ENCODE data around the gene COG5.

Gene COG5

DNA sequence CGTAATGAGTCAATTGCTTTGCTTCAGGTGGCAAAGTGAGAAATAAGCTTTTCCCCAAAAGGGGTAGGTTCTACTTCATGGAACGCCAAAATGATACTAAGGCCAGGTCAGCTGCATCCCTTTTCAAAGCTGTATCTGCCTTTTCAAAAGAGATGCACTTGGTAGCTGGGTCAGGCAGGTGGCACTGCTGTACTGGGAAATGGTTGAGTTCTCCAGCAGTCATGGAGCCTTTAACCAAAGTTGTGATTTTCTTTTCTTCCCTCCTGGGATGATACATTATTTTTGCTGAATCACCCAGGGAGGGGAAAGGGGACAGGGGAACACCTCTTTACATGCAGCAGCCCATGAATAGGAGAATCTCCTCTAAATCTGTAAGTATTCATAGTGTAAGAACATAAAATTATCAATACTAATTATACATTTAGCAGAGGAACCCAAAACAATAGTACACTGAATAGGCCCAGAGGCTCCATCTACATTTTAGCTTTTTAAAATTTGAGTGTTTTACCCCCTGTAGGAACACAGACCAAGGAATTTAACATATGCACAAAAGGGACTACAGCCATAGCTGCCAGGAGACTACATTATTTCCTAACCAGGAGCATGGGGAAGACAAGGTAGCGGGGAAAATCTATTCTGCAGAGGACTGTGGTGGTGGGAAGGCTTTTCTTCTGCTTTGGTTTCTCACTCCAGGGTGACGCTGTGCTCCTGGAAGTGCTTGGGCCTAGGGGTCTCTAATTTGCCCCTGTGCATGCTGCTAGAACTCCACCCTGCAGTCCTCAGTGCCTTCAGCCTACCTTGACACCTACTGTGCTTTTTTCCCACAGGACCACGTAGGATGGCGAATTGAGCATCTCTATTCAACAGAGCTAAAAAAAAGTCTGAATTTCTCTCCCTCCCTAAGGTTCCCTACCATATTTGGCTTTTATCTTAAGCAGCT lies 100.3 kb downstream of the COG5 start:
- peak; percentile 30 to 46 for DNase-seq

DNA sequence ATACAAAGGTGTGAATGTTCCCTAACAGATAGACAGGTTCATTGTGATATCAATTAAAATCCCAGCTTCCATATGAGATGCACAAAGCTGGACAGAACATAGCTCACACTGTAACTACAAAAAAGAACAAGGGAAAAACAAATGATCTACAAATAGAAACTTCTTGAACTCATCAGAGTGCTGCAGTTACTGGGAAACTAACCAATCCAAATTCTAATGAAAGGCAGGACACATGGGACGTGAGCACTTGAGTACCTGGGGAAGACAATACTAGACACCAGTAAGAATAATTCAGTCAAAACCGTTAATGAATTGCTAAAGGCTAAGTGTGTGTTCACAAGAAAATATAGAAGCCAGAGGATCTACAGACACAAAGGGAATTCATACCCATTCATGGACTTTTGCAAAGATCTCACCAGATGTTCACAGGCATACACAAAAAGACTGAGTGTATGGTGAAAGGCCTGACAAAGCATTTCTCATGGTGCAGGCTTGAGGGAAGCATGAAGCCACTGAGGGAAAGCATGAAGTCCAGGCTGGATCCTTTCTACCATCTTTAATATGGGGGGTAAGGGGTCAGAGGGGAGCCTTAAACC lies 101.7 kb downstream of the COG5 start:
- DNase-seq: no peak

DNA sequence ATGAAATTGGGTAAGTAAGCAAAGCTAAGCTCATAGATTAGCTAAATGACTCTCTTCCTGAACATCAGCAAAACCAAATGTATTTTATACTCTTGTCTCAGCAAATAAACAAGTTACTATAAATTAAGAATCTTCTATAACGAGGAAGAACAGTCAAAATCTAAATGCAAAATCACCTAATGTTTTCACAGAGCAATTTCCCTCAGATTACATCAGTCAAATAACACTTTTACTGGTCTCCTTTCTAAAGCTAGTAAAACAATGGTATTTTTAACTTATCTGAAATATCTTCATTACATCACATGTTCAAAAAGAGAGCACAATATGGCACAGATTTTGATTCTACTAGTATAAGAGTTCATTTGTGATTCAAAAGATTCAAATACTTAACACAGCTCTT lies 110.3 kb downstream of the COG5 start:
- DNase-seq: no peak

DNA sequence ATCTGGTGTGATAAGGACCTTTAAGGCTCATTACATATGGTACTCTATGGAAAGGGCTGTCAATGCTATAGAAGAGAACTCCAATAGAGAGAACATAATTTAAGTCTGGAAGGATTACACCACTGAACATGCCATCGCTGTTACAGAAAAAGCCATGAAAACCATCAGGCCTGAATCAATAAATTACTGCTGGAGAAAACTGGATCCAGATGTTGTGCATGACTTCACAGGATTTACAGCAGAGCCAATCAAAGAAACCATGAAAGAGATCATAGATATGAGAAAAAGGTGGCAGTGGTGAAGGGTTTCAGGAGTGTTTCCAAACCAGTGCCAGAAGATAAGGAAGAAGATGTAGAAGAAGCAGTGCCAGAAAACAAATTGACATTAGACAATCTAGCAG lies 112.8 kb downstream of the COG5 start:
- no peak for DNase-seq

DNA sequence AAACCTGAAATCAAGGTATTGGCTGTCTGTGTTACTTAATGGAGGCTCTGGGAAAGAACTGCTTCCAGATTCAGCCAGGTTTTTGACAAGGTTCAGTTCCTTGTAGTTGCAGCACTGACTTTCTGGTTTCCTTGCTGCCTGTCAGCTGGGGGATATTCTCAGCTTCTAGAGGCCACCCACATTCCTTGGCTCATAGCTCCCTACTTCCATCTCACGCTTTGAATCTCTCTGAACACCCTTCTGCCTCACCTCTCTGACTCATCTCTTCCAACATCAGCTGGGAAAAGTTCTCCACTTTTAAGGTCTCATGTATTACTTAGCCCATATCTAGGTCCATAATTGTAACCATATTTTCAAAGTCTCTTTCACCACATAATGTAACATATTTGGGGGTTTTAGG lies 116.7 kb downstream of the COG5 start:
- no peak for DNase-seq

DNA sequence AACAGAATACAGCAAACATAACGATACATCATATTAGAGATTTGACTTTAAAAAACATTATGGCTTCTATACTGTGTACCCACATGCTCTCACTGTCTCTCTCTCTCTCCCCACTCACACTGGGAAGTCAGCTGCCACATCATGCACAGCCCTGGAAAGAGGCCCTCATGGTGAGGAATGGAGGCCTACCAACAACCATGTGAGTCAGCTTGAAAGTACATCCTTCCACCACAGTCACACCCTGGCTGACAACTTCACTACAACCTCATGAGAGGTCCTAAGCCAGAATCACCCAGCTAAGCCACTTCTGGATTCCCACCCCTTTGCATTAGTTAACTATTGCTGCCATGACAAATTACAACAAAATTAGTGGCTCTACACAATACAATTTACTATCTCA lies 117.2 kb downstream of the COG5 start:
- no peak for DNase-seq

DNA sequence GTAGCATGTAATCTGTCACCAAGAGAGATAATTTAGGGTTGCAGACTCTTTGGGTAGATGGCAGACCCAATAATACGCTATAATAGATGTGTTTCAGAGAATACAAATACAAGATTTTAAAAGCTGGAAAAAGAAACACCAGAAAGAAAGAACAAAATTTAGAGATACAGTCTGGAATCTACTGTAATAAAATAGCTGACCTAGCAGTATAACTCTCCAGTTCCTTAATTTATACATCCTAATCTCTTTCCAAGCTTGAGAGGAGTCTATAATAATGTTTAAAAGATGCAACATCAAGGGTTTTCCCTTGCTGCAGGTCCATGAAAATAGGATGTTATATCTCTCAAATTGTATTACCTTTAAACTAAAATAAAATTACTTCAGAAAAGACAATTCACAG lies 121.0 kb downstream of the COG5 start:
- DNase-seq: no peak

DNA sequence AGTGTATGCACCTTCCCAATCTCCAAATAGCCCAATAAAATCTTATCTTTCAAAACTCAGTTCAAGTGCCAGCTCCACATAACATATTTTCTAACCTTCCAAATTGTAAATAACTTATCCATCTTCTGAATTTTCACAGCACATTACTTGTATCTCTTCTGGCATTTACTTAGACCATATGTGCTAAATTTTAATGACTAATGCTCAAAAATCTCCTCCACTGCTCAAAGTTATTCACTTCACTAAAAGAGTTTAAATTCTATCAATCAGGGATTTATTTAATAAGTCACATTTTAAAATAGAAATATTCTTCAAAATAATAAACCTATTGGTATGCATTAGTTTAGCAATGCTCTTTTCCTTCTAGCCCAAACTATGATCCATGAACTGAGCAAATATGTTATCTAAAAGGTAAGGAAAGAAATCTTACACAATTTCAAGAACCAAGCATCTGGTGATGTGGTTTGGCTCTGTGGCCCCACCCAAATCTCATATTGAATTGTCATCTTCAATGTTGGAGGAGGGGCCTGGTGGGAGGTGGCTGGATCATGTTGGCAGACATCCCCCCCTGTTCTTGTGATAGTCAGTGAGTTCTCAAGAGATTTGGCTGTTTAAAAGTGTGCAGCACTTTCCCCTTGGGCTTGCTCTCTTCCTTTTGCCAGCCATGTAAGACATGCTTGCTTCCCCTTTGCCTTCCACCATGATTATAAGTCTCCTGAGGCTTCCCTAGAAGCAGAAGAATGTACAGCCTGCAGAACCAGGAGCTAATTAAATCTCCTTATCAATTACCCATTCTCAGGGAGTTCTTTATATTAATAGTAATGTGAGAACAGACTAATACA lies 121.9 kb downstream of the COG5 start:
- DNase-seq: no peak

DNA sequence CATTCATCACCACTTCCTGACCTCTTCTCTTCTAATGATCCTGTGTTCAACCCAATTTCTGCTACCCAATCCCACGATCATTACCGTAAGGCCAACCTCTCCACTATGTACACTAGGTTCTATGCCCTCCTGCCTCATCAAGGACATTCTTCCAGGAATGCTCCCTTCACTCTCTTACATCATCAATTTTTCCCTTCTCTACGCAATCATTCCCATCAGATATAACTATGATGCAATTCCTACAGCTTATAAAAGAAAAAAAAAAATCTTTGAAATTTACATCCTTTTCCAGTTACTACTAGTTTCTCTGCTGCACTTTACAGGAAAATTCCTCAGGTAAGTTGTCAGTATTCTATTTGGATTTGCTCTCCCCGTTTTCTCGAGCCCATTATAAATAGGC lies 124.7 kb downstream of the COG5 start:
- DNase-seq: no peak

DNA sequence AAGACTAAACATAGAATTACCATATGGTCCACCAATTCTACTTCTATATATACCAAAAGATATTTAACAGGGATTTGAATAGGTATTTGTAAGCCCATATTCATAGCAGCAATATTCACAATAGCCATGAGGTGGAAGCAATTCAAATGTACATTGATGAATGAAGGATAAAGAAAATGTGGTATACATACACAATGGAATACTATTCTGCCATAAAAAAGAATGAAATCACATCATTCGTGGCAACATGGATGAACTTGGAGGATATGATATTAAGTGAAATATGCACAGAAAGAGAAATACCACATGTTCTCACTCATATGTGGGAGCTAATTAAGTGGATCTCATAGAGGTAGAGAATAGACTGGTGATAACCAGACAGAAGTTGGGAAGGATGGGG lies 128.0 kb downstream of the COG5 start:
- no peak for DNase-seq

DNA sequence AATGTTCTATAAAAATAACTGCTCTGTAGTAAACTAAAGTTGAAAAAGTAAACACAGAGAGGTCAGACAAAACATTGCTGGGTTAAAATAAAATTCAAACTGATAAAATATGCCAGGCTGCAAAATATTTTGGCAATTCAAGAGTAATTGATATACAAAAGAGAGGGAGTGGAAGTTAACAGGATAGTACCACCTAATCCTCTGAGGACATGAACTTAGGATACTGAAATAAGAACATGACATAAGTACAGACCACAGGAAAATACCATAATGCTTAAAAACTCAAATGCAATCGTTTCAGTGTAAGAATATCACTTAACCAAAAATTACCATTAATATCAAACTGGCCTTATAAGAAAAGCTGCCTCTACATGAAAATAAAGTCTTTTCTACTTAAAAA lies 131.5 kb downstream of the COG5 start:
- DNase-seq: no peak

DNA sequence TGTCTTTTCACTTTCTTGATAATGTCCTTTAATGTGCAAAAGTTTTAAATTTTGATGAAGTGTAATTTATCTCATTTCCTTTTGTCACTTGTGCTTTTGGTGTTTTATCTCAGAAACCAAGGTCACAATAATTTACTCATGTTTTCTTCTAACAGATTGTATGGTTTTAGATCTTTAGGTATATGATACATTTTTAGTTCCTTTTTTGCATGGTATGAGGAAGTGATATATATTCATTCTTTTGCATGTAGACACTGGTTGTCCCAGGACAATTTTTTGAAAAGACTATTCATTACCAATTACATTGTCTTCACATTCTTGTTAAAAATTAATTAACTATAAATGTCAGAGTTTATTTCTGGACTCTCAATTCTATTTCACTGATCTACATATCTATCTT lies 133.7 kb downstream of the COG5 start:
- no peak for DNase-seq

DNA sequence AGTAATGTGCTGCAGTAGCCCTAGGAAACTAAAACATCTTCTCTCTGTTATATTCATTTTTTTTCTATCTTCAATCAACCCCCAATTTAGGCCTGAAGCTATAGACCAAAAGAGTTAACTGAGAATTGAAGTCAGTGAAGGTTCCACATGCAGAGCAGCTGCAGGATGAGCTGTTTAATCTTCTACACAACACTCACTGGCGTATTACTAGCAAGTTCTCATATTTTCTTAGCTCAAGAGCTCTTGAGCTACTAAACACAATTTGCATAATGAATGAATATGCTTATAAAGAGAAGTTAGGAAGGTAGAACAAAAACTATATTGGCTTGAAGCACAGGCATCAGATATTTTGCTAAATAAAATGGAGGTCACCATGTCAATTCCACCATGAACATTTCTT lies 135.1 kb downstream of the COG5 start:
- DNase-seq: no peak

DNA sequence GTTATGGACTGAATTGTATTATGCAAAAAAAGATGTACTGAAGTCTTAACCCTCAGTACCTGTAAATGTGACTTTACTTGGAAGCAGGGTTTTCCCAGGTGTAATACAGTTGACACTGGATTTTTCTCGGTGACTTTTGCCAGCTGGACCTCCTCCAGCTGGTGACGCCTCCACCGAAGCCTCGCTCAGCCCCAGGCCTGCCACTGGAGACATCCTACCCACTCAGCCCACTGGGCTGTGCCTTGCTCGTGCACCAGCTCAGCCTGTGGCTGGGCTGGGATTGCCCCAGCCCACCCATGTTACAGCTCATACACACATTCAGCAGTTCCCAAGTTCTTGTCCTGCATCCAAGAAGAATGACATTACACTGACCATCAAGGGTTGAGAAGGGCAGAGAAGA lies 136.3 kb downstream of the COG5 start:
- DNase-seq: no peak

DNA sequence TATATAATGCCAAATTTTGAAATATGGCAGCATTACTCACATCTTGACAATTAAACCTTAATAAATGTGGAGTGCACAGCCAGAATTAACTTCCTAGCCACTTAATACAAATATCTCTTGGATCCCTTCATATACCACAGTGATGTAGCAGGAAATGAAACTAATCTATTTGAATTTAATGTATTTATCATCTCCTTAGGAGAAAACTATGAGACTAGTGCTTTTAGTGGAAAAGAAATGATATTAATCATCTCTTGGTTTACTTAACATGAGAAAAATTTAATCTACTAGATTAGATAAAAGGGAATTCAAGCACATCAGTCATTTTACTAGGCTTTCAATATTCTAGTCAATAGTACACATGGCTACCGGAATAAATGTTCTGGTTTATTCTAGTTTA lies 149.5 kb downstream of the COG5 start:
- no peak for DNase-seq

DNA sequence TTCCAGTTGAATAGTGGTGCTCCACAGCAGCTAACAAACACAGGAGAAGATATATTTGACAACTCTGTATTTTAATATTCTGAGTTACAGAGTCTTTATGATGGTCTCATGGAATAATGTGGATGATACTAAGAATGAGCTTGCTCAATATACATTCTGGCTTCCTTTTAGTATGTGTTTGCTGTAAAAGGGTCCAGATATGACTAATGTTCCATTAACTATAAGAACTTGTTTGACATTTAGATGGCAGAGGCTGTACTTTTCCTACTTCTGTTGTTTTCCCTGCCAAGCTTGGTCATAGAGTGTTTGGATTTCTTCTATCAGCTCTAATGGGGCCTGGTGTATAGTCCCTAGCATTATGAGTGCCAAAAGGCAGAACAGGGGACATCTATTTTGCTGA lies 155.4 kb downstream of the COG5 start:
- no peak for DNase-seq

DNA sequence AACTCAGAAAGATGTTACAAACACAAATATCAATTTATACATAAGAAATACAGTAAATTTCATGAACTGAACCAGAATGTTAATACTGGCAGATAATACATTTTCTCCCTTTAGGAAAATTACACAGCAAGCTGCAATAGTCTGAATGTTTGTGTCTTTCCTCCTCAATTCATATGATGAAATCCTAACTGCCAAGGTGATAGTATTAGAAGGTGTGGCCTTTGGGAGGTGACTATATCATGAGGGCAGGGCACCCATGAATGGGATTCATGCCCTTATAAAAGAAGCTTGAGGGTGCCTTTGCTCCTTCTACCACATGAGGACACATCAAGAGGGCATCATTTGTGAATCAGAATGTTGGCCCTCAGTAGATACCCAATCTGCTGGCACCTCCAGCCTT lies 158.2 kb downstream of the COG5 start:
- no peak for DNase-seq

DNA sequence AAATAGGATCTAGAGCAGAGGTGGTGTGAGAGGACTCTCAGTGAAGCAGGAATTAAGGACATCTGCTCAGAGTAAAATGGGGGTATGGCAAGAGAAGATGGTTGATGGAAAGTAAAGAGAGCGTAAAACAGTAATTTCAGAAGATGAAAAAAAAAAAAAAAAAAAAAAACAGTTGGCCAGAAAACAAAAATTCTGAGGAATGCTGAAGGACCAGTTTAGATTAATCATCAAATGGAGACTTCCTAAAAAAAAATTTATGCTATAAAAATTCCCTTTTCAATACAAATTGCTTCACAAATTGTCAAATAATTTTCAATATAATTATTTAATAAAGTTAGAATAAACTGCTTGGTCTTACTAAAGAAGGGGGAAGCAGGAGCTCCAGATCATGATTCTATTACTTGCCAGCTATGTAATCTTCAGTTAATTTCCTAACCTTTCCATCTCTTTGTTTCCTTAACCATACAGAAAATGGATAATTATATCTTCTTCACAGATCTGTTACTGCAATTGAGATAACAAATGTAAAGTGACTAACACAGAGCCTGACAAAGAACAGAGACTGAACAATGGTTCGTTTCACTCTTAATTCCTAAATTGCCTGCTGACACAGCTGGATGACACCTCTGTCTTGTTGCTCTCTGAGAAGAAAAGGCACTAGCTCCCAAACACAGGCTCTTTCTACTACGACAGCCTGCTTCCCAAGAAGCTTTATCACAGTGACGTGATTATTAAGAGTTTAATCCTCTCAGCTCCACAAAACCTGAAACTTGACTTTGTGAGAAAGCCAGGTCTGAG lies 158.8 kb downstream of the COG5 start:
- no peak for DNase-seq

DNA sequence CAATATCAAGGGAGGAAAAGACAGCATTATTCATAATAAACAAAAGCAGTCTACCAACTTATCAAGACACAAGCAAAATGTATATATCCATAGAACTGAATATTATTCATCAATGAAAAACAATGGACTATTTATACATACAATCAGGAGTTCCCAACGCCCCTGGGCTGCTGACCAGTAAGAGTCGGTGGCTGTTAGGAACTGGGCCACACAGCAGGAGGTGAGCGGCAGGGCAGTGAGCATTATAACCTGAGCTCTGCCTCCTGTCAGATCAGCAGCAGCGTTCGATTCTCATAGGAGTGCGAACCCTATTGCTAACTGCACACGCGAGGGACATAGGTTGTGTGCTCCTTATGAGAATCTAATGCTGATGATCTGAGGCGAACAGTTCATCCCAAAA lies 165.6 kb downstream of the COG5 start:
- no peak for DNase-seq

DNA sequence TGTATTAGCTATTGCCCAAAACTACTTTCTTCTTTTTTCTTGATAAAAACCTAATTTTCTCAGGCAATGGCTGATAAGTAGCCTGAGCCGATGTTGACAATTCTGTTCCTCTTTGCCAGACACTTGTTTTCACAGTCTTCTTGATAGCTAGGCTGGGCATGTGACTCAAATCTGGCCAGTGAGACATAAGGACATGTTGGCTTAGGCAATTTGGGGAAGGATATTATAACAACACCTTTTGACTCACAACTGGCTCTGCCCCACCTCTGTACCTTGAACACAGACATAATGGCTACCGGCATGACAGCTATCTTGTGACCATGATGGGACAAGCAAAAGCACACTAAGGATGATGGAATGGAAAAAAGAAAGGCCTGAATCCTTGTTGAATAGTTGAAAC lies 166.7 kb downstream of the COG5 start:
- peak in 1 of 2 donors; percentile 7 for DNase-seq

DNA sequence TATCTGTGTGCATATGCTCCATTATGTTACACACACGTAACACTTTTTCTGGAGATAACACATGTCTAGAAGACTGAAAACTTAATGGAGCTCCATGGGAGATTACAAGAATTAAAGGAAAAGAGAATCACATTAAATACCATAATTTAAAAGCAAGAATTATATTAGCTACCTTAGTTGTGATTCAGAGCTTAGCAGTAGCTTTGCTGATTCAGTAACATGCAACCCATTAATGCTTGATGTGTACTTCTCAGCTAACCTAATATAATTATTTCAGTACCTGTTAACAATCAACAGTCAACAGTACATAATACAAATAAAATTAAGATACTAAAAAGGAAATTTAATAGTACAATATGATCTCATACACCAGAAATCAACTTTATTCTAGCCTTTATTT lies 167.6 kb downstream of the COG5 start:
- DNase-seq: no peak

DNA sequence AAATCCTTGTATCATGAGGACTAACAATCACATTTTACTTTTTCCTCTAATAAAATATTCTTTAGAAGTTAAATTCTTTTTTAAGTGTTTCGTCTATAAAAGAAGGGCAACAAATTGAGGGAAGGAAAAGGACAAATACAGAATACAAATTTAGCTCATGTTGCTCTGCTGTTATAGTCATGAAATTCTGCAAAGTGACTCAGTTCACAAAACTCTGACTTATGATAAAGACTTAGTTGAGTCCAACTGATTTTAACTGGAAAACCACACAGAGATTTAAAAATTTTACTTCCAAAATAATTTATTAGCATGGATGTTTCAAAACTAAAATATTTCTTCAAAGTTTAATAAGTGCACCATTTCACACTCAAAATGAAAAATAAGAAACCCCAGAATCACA lies 168.9 kb downstream of the COG5 start:
- no peak for DNase-seq

DNA sequence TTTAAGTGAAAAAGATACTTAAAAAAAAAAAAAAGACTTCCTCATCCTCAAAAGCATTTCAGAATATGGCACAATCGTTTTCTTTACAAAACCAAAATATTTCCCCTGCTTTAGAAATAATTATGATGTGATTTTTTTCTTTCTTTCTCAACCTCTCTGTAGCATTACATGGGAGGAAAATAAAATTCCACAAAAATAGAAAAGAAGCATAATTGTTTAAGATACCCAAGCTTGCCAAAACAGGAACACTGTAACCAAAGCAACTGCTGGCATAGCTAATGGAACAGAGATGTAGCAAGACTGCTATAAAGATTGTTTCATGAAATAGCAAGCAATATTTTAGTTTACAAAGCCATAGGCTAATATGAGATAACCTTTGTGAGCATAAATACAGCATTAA lies 169.4 kb downstream of the COG5 start:
- peak; percentile 27 to 71 for DNase-seq
